Osteoblast (primary cell): ENCODE results near the gene NME3. TPM values are rescaled to one million over a fixed set of nuclear protein-coding genes. Genes with fewer than 3 reads are reported as not detected.

Experiments used
- DNase-seq: peaks from one replicate; pipeline ENCODE4 v3.0.0; 2011; ENCODE audit warnings: low spot score, mixed read lengths; ENCODE audit not compliant: insufficient read length; ENCODE audit errors: missing footprints
- H2AFZ ChIP-seq: 2 replicates; pipeline ENCODE4 v1.6.0; 2011; ENCODE audit warnings: mild to moderate bottlenecking, low read length
- H3K27ac ChIP-seq: 2 replicates; pipeline ENCODE4 v1.5.1; 2011; ENCODE audit warnings: mild to moderate bottlenecking, low read depth, low read length, moderate library complexity
- H3K27me3 ChIP-seq: 2 replicates; pipeline ENCODE4 v1.6.0; 2012; ENCODE audit warnings: mild to moderate bottlenecking, control low read depth, inconsistent platforms, low read length, moderate library complexity; ENCODE audit not compliant: insufficient read depth
- H3K36me3 ChIP-seq: 2 replicates; pipeline ENCODE4 v1.5.1; 2011; ENCODE audit warnings: mild to moderate bottlenecking, low read length, control low read depth, moderate library complexity; ENCODE audit not compliant: insufficient read depth
- H3K4me1 ChIP-seq: 2 replicates; pipeline ENCODE4 v1.5.1; 2011; ENCODE audit warnings: mild to moderate bottlenecking, low read length, control low read depth, moderate library complexity; ENCODE audit not compliant: insufficient read depth
- H3K4me2 ChIP-seq: 2 replicates; pipeline ENCODE4 v1.6.0; 2011; ENCODE audit warnings: mild to moderate bottlenecking, low read length; ENCODE audit not compliant: insufficient read depth
- H3K4me3 ChIP-seq: fragments of 200-600 bp; sonication (generic); 3 replicates; pipeline ENCODE4 v1.5.1; 2012; ENCODE audit warnings: mild to moderate bottlenecking, low read length, inconsistent platforms; ENCODE audit not compliant: insufficient read depth
- H3K79me2 ChIP-seq: 2 replicates; pipeline ENCODE4 v1.6.0; 2012; ENCODE audit warnings: mild to moderate bottlenecking, low read length, control low read depth, inconsistent platforms; ENCODE audit not compliant: insufficient read depth
- H3K9me3 ChIP-seq: 2 replicates; pipeline ENCODE4 v1.5.1; 2011; ENCODE audit warnings: low read depth, low read length, control low read depth
- H4K20me1 ChIP-seq: 2 replicates; pipeline ENCODE4 v1.6.0; 2012; ENCODE audit warnings: mild to moderate bottlenecking, low read length, control low read depth; ENCODE audit not compliant: insufficient read depth
- total RNA-seq: library from RNA; depleted of rRNA; stranded (reverse); fragments of >200 nt; gene quantifications from 2 replicates; pipeline ENCODE4 v1.2.3, GENCODE V29; 2012
- TF ChIP-seq, protein P1 (sequence below): IDR thresholded peaks from 2 replicates; pipeline ENCODE4 v1.5.1; 2011; ENCODE audit warnings: mild to moderate bottlenecking, low read depth, low read length, moderate library complexity; ENCODE audit errors: extremely low read depth

NME3 gene
- total RNA-seq, 1 donor, result 55.4 TPM

GRCh38 chr16:1816396-1817275 is 45.3 kb upstream of the NME3 start:
- Histone ChIP-seq H3K27ac (no peak overlapping the region), H3K36me3 (peaks cover 17% of the 10 kb centered on the region), H3K9me3 (no peaks in the 10 kb centered on the region), H3K79me2 (peaks cover 2% of the 10 kb centered on the region), H3K4me1 (peaks cover 3% of the 10 kb centered on the region), H3K4me3 (no peak overlapping the region), H2AFZ (no peak overlapping the region), H3K27me3 (no peaks in the 10 kb centered on the region), H3K4me2 (no peak overlapping the region), H4K20me1 (no peaks in the 10 kb centered on the region)
- TF ChIP-seq, protein P1, sequence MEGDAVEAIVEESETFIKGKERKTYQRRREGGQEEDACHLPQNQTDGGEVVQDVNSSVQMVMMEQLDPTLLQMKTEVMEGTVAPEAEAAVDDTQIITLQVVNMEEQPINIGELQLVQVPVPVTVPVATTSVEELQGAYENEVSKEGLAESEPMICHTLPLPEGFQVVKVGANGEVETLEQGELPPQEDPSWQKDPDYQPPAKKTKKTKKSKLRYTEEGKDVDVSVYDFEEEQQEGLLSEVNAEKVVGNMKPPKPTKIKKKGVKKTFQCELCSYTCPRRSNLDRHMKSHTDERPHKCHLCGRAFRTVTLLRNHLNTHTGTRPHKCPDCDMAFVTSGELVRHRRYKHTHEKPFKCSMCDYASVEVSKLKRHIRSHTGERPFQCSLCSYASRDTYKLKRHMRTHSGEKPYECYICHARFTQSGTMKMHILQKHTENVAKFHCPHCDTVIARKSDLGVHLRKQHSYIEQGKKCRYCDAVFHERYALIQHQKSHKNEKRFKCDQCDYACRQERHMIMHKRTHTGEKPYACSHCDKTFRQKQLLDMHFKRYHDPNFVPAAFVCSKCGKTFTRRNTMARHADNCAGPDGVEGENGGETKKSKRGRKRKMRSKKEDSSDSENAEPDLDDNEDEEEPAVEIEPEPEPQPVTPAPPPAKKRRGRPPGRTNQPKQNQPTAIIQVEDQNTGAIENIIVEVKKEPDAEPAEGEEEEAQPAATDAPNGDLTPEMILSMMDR, result no peak
- DNase-seq, result no peak

DNA sequence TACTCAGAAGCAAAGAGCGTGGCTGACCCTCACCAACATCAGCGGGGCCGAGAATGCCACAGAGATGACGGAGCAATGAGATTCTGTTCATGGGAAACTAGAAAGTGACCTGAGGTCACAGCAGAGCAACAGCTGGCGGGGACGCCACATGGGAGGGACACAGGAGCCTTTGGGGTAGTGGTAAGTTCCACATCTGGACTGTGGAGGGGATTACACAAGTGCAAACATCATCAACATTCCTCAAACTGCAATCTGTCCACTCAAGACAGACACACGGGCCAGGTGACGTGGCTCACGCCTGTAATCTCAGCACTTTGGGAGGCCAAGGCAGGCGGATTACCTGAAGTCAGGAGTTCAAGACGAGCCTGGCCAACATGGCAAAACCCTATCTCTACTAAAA is 44.1 kb upstream of the NME3 start:
- TF ChIP-seq, protein P1, result no peak
- Histone ChIP-seq H3K27me3 (no peaks in the 10 kb centered on the region), H3K36me3 (peaks cover 19% of the 10 kb centered on the region), H3K4me2 (no peak overlapping the region), H3K79me2 (no peaks in the 10 kb centered on the region), H3K4me1 (peaks cover 3% of the 10 kb centered on the region), H3K27ac (no peak overlapping the region), H2AFZ (no peak overlapping the region), H3K4me3 (no peak overlapping the region), H4K20me1 (no peaks in the 10 kb centered on the region), H3K9me3 (no peaks in the 10 kb centered on the region)
- DNase-seq, result no peak

DNA sequence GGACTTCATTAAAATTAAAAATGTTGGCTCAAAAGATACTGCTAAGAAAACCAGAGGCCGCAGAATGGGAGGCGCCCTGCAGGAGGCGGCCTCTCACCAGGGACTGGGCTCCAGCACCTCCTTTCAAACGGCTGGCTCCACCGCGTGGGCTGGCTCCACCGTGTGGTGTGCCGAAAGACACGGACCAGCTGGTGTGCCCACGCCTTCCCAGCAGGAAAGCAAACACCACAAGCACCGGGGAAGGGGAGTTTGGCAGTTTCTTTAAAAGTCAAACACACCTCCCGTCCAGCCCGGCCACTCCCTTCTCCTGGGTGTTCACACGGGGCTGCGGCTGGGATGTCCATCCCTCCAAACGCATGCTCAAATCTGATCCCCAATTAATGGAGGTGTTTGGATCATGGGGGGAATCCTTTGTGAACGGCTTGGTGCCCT is 41.4 kb upstream of the NME3 start:
- peak; percentile 98 for DNase-seq
- H2AFZ ChIP-seq, result peak overlapping the region; percentile 69
- H4K20me1 ChIP-seq, result no peaks in the 10 kb centered on the region
- H3K36me3 ChIP-seq, result peaks cover 25% of the 10 kb centered on the region
- peak overlapping the region; percentile 30 for H3K4me3 ChIP-seq
- H3K4me2 ChIP-seq, result peak overlapping the region; percentile 51
- H3K9me3 ChIP-seq, result no peaks in the 10 kb centered on the region
- peaks cover 3% of the 10 kb centered on the region for H3K4me1 ChIP-seq
- TF ChIP-seq, protein P1, result peak; percentile 52
- no peak overlapping the region for H3K27ac ChIP-seq
- H3K27me3 ChIP-seq, result no peaks in the 10 kb centered on the region
- H3K79me2 ChIP-seq, result no peaks in the 10 kb centered on the region

- no peak overlapping the region for H3K4me2 ChIP-seq
- peaks cover 3% of the 10 kb centered on the region for H3K4me1 ChIP-seq
- H3K9me3 ChIP-seq, result no peaks in the 10 kb centered on the region
- DNase-seq, result no peak
- H3K27me3 ChIP-seq, result no peaks in the 10 kb centered on the region
- no peaks in the 10 kb centered on the region for H3K79me2 ChIP-seq
- no peak overlapping the region for H3K4me3 ChIP-seq
- H3K36me3 ChIP-seq, result peaks cover 19% of the 10 kb centered on the region
- TF ChIP-seq, protein P1, result no peak
- no peaks in the 10 kb centered on the region for H4K20me1 ChIP-seq
- no peak overlapping the region for H2AFZ ChIP-seq
- H3K27ac ChIP-seq, result no peak overlapping the region
These were observed 39.2 kb upstream of the NME3 start for GRCh38 chr16:1810536-1810935.
